ENCODE measurements around the gene DLGAP1.

- TF ChIP-seq SNAI2 (CRISPR knock-in tag; IDR thresholded peaks at IDR 0.05): no peak
- TF ChIP-seq, protein P1, sequence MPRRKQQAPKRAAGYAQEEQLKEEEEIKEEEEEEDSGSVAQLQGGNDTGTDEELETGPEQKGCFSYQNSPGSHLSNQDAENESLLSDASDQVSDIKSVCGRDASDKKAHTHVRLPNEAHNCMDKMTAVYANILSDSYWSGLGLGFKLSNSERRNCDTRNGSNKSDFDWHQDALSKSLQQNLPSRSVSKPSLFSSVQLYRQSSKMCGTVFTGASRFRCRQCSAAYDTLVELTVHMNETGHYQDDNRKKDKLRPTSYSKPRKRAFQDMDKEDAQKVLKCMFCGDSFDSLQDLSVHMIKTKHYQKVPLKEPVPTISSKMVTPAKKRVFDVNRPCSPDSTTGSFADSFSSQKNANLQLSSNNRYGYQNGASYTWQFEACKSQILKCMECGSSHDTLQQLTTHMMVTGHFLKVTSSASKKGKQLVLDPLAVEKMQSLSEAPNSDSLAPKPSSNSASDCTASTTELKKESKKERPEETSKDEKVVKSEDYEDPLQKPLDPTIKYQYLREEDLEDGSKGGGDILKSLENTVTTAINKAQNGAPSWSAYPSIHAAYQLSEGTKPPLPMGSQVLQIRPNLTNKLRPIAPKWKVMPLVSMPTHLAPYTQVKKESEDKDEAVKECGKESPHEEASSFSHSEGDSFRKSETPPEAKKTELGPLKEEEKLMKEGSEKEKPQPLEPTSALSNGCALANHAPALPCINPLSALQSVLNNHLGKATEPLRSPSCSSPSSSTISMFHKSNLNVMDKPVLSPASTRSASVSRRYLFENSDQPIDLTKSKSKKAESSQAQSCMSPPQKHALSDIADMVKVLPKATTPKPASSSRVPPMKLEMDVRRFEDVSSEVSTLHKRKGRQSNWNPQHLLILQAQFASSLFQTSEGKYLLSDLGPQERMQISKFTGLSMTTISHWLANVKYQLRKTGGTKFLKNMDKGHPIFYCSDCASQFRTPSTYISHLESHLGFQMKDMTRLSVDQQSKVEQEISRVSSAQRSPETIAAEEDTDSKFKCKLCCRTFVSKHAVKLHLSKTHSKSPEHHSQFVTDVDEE (CRISPR knock-in tag; IDR thresholded peaks at IDR 0.05): no peak
- no peak for TF ChIP-seq CREB5 (CRISPR knock-in tag; IDR thresholded peaks at IDR 0.05; ENCODE audit: low read depth)
- no peak for TF ChIP-seq ZNF565 (CRISPR knock-in tag; conservative IDR thresholded peaks at IDR 0.05; ENCODE audit: low read depth)
- no peak for TF ChIP-seq ZNF70 (CRISPR knock-in tag; IDR thresholded peaks at IDR 0.05)
Observed at GRCh38 chr18:4077204-4077603, 377.9 kb downstream of the DLGAP1 start.

All from SK-N-SH treated with all-trans-retinoic acid at 6 μM for 48 hours (cell line).